ENCODE measurements around the gene KRTAP10-3.
A peak's percentile ranks its signal among the peaks of the same experiment; 100 is the strongest.

The KRTAP10-3 gene

GRCh38 chr21:44548381-44548780 lies 10.2 kb downstream of the KRTAP10-3 start:
- DNase-seq: no peak
- ATAC-seq: no peak

- ATAC-seq (peak; percentile 50), DNase-seq (peak; percentile 12)
Measured at GRCh38 chr21:44547656-44548331, 10.8 kb downstream of the KRTAP10-3 start.

- DNase-seq (no peak), ATAC-seq (no peak)
Measured at GRCh38 chr21:44544566-44544965, 14.0 kb downstream of the KRTAP10-3 start.

GRCh38 chr21:44542716-44543115 lies 15.9 kb downstream of the KRTAP10-3 start:
- no peak for DNase-seq
- ATAC-seq: no peak

GRCh38 chr21:44540741-44541288 lies 17.8 kb downstream of the KRTAP10-3 start:
- no peak for ATAC-seq
- no peak for DNase-seq

GRCh38 chr21:44539991-44540666 lies 18.5 kb downstream of the KRTAP10-3 start, which contains the start of gene KRTAP10-1:
Gene KRTAP10-1, minus strand, starts transcription at chr21:44540195. Its CDS starts 45 bp downstream, at chr21:44540150.
- ATAC-seq: no peak
- no peak for DNase-seq

- ATAC-seq: no peak
Measured at GRCh38 chr21:44539046-44539445, 19.5 kb downstream of the KRTAP10-3 start.

GRCh38 chr21:44537930-44538911 lies 20.4 kb downstream of the KRTAP10-3 start:
- no peak for ATAC-seq
- no peak for DNase-seq

More at GRCh38 chr21:44539046-44539445, 19.5 kb downstream of the KRTAP10-3 start:
- DNase-seq: no peak

GRCh38 chr21:44535963-44536362 lies 22.6 kb downstream of the KRTAP10-3 start:
- no peak for DNase-seq
- no peak for ATAC-seq

GRCh38 chr21:44534688-44535087 lies 23.9 kb downstream of the KRTAP10-3 start:
- peak; percentile 50 for ATAC-seq
- DNase-seq: no peak

GRCh38 chr21:44533891-44534627 lies 24.5 kb downstream of the KRTAP10-3 start:
- no peak for ATAC-seq
- no peak for DNase-seq

GRCh38 chr21:44533121-44533890 lies 25.3 kb downstream of the KRTAP10-3 start:
- DNase-seq (no peak), ATAC-seq (no peak)

GRCh38 chr21:44532712-44533111 lies 25.9 kb downstream of the KRTAP10-3 start:
- DNase-seq: no peak

GRCh38 chr21:44531606-44532564 lies 26.7 kb downstream of the KRTAP10-3 start:
- DNase-seq (no peak), ATAC-seq (no peak)

More at GRCh38 chr21:44532712-44533111, 25.9 kb downstream of the KRTAP10-3 start:
- ATAC-seq: no peak

GRCh38 chr21:44530903-44531605 lies 27.5 kb downstream of the KRTAP10-3 start:
- ATAC-seq (no peak), DNase-seq (no peak)

- ATAC-seq (no peak), DNase-seq (no peak)
Measured at GRCh38 chr21:44530221-44530902, 28.2 kb downstream of the KRTAP10-3 start.

GRCh38 chr21:44529503-44530125 lies 29.0 kb downstream of the KRTAP10-3 start:
- ATAC-seq: no peak
- DNase-seq: no peak

- DNase-seq (no peak), ATAC-seq (no peak)
Measured at GRCh38 chr21:44529011-44529421, 29.6 kb downstream of the KRTAP10-3 start.

All from stimulated activated naive CD8-positive, alpha-beta T cell treated with anti-CD3 and anti-CD28 coated beads, Interleukin-15, Interleukin-2, amounts not matched to agents 100 U/mL and 50 U/mL, for 24 hours (primary cell).